Ovary (tissue), 9 donors: ENCODE measurements around the gene UNKL. TPM values are rescaled to one million over a fixed set of nuclear protein-coding genes. Genes with fewer than 3 reads are reported as not detected.
A peak's percentile ranks its signal among the peaks of the same experiment; 100 is the strongest.

Experiments
- DNase-seq, 5 donors: peaks; one replicate each; pipeline ENCODE4 v3.0.0-alpha.2; 2019 to 2020
- H3K27ac ChIP-seq, 2 donors: fragments of 200-600 bp; one replicate each; pipeline versions ENCODE4 v1.5.1 to v1.8.0; 2019 to 2022
- H3K27me3 ChIP-seq: fragments of 200-600 bp; one replicate; pipeline ENCODE4 v1.8.0; 2022
- H3K36me3 ChIP-seq: fragments of 200-600 bp; sonication (generic); one replicate; pipeline ENCODE4 v1.5.1; 2019
- H3K4me1 ChIP-seq: one replicate; pipeline ENCODE4 v1.8.1; 2013; ENCODE audit warnings: mild to moderate bottlenecking, moderate library complexity; ENCODE audit not compliant: insufficient read depth
- H3K4me3 ChIP-seq: fragments of 200-600 bp; sonication (generic); one replicate; pipeline ENCODE4 v1.5.1; 2017
- H3K9me3 ChIP-seq, 2 donors: fragments of 200-600 bp in 1 of 2; sonication (generic) in 1 of 2; one replicate each; pipeline versions ENCODE4 v1.5.1 to v1.8.1; 2013 to 2019; ENCODE audit warnings: mild to moderate bottlenecking in 1 of 2, moderate library complexity in 1 of 2
- CTCF ChIP-seq, 3 donors: fragments of 450-650 bp in 2 of 3; fragments of 200-600 bp in 1 of 3; IDR thresholded peaks; one replicate each; pipeline versions ENCODE4 v1.5.1 to v1.8.0; 2016 to 2022; ENCODE audit warnings: antibody characterized with exemption in 3 of 3, mild to moderate bottlenecking in 1 of 3
- EP300 ChIP-seq: sonication (generic); formaldehyde crosslinking; IDR thresholded peaks from one replicate; pipeline ENCODE4 v1.6.1; 2017; ENCODE audit warnings: antibody characterized with exemption
- POLR2A ChIP-seq: fragments of 450-650 bp; IDR thresholded peaks from one replicate; pipeline ENCODE4 v1.6.1; 2017; ENCODE audit warnings: antibody characterized with exemption, mild to moderate bottlenecking, moderate library complexity
- WGBS, 3 donors: extraction: QIAGEN DNeasy Blood & Tissue Kit in 1 of 3; methylation state at CpG; one replicate each; pipeline versions ENCODE4 v1.1.5 to v1.1.7; 2013 to 2017; 5-methylcytosine and 5-hydroxymethylcytosine counted together
- intact Hi-C, 4 donors: fragments of 100-400 bp; cut with DNase I; formaldehyde crosslinking; loops; one replicate each; pipeline versions ENCODE4 v1.11.0 to v1.15.1; 2022 to 2023
- polyA plus RNA-seq, 2 donors: library from polyadenylated mRNA; stranded (reverse); fragments of 200-250 nt in 1 of 2; fragments of 350-450 nt in 1 of 2; fragmentation: Illumina TruSeq in 1 of 2; extraction: RNeasy Lipid Tissue Mini Kit (QIAGEN cat#74804) in 1 of 2; gene quantifications; one replicate each; pipeline ENCODE4 v1.2.3, GENCODE V29; 2013 to 2014
- total RNA-seq, 7 donors: library from RNA; depleted of rRNA in 2 of 7; stranded (reverse); fragments of >200 nt in 2 of 7; fragmentation: NEBNext Ultra II Directional in 3 of 7; extraction: Animal tissue kit (Norgen Biotek cat#: 25700) in 3 of 7; gene quantifications; one replicate each; pipeline versions ENCODE4 v1.1.0 to v1.2.4, GENCODE V29; 2016 to 2023
- donor health status: DM: no; HTN: no; CAD: no; lungs with moderate emphysema.
- donor health status: DM: no; HTN: no; CAD: no.
- donor health status: Bipolar disorder and iron deficiency.
- donor health status: DM: yes; HTN: yes; CAD: no.
- donor health status: DM: no; HTN: no; CAD: no.
- donor health status: DM: yes; HTN: yes; CAD: no.

The UNKL gene
- total and polyA plus RNA-seq, 9 donors: 7.0 to 44.8 (median 32.5) TPM

GRCh38 chr16:1364510-1364909, 50.0 kb downstream of the UNKL start:
- H3K9me3 ChIP-seq: no peaks in the 10 kb centered on the region
- WGBS, 3 donors: 84 to 88% (median 87%) methylated on average over 21 to 22 of the region's 22 CpGs
- no peaks in the 10 kb centered on the region for H3K4me1 ChIP-seq
- no peaks in the 10 kb centered on the region for H3K36me3 ChIP-seq
- H3K4me3 ChIP-seq: no peak overlapping the region
- no peak overlapping the region for H3K27ac ChIP-seq
- DNase-seq: no peak
- no peak for TF ChIP-seq POLR2A
- no peak for TF ChIP-seq EP300
- TF ChIP-seq CTCF (IDR thresholded peaks at IDR 0.05): no peak
- H3K27me3 ChIP-seq: no peaks in the 10 kb centered on the region
- intact Hi-C loops: no loop called here

- WGBS, 3 donors: 42 to 52% (median 49%) methylated on average over 18 of the region's 18 CpGs
These were observed 50.9 kb downstream of the UNKL start for GRCh38 chr16:1363501-1364041.

GRCh38 chr16:1362807-1363206, 51.7 kb downstream of the UNKL start:
- no peak overlapping the region for H3K4me3 ChIP-seq
- 24 to 47% (median 30%) methylated on average over 11 of the region's 11 CpGs for WGBS, 3 donors
- no peaks in the 10 kb centered on the region for H3K9me3 ChIP-seq
- H3K27me3 ChIP-seq: no peaks in the 10 kb centered on the region
- DNase-seq: no peak
- no peaks in the 10 kb centered on the region for H3K4me1 ChIP-seq
- no peaks in the 10 kb centered on the region for H3K36me3 ChIP-seq
- H3K27ac ChIP-seq: no peak overlapping the region
- no peak for TF ChIP-seq EP300
- TF ChIP-seq CTCF (IDR thresholded peaks at IDR 0.05): no peak
- no peak for TF ChIP-seq POLR2A
- intact Hi-C loops: no loop called here

More at GRCh38 chr16:1363501-1364041, 50.9 kb downstream of the UNKL start:
- peak in 1 of 5 donors; percentile 66 for DNase-seq
- Histone ChIP-seq H3K9me3 (no peaks in the 10 kb centered on the region), H3K27ac (no peak overlapping the region), H3K4me1 (no peaks in the 10 kb centered on the region), H3K27me3 (no peaks in the 10 kb centered on the region), H3K36me3 (no peaks in the 10 kb centered on the region), H3K4me3 (no peak overlapping the region)
- intact Hi-C loops: no loop called here
- TF ChIP-seq POLR2A: no peak
- TF ChIP-seq CTCF (IDR thresholded peaks at IDR 0.05): peak in 2 of 3 donors; percentile 25 to 39

GRCh38 chr16:1361685-1362360, 52.7 kb downstream of the UNKL start:
- TF ChIP-seq EP300 (no peak), CTCF (IDR thresholded peaks at IDR 0.05) (no peak), POLR2A (no peak)
- intact Hi-C loops: no loop called here
- no peak overlapping the region for H3K4me3 ChIP-seq
- 91% methylated on average over 35 to 43 of the region's 43 CpGs for WGBS, 3 donors
- DNase-seq: no peak
- H3K4me1 ChIP-seq: no peaks in the 10 kb centered on the region
- H3K27ac ChIP-seq: no peak overlapping the region
- H3K36me3 ChIP-seq: no peaks in the 10 kb centered on the region
- no peaks in the 10 kb centered on the region for H3K9me3 ChIP-seq
- H3K27me3 ChIP-seq: no peaks in the 10 kb centered on the region
